COLO668 (cell line): ENCODE results near the gene DUSP15.
A peak's percentile ranks its signal among the peaks of the same experiment; 100 is the strongest.
"Not testable (repeated sequence)": the region's sequence is repeated elsewhere in the genome, so short reads cannot be mapped to it uniquely, and the experiment has no call there.

ENCODE experiments used
- DNase-seq: peaks from one replicate; lab custom pipeline; 2025; ENCODE audit not compliant: unreplicated experiment; lab: John Stamatoyannopoulos, UW

Gene DUSP15, protein sequence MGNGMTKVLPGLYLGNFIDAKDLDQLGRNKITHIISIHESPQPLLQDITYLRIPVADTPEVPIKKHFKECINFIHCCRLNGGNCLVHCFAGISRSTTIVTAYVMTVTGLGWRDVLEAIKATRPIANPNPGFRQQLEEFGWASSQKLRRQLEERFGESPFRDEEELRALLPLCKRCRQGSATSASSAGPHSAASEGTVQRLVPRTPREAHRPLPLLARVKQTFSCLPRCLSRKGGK

DNA sequence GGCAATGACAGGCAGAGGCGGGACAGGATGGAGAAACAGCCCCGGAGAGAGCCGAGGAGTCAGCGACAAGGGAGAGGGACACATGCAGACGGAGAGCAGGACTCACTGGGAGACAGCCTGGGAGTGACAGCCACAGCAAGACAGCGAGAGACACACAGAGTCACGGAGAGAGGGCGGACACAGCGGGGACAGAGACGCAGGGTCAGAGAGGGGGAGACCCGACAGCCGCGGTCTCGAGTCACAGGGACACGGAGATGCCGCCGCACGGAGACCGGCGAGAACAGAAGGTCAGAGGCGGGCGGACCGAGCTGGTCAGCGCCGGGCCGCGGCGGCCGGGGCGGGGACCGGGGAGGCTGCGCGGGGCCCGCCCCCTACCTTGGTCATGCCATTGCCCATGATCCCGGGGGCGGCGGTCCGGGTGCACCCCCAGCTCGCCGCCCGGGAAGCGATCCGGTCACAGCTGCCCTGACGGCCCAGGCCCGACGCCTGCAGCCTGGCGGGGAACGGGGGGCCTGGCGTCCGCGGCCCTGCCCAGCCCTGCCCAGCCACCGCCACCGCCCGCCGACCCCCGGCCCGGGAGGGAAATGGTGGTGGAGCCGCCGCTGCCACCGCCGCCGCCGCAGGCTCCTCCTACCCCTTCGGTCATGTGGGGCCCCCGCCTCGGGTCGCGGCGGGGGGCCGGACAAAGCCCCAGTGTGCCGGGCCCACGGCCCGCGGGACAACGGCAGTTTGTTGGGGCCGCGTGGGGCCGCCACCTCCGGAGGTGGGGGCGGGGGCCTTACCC is at the start of gene DUSP15, which contains the start of gene TTLL9:
Gene DUSP15, minus strand, starts transcription at position 586 of the 784 bp plus-strand sequence. Its CDS starts 190 bp downstream, at position 396.
Gene TTLL9, plus strand, starts transcription at position 693 of the 784 bp plus-strand sequence. CDS start 493 bp downstream, outside the sequence.
- peak; percentile 31 for DNase-seq

GRCh38 chr20:31919410-31920155 is 49.3 kb upstream of the DUSP15 start:
- DNase-seq, result no peak

DNA sequence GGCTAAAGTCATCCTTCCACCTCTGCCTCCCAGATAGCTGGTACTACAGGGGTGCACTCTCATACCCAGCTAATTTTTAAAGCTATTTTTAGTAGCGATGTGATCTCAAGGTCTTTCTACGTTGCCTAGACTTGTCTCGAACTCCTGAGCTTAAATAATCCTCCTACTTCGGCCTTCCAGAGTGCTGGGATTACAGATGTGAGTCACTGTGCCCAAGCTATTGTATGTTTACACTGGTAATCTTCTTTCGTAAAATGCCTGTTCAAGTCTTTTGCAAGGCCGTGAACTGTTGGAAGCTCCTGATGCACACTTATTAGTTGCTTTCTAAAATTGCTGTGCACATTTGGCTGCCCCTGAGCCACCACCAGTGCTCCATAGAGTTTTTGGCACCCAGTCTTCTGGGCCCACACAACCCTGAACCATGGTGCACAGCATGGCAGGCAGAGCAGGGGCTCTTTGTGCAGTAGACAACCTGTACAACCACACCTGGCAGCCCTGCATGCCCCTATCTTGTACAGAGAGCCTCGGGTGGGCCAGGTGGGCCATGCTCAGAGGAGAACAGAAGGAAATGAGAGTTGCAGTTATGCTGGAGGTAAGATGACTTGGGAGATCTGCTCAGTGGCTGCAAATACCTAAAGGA is 48.3 kb upstream of the DUSP15 start:
- no peak for DNase-seq

DNA sequence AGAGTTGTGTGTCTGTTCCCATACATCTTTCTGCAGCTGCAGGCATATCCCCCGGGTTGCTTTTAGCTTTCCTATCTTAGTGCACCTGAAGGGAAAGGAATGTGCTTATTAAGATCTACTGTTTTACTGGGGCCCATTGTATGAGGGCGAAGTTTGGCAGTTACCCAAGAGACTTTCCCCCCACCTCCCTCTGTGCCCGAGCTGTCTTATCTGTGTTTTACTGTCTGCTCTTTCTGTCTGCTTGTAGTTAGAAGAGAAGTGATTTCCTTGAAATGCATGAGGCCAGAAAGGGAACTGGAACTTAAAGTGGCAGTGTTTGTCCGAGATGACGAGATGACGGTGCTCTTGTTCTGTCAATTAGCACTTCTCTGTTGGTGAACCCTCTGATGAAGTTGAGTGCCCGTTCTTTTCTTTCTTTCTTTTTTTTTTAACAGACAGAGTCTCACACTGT is 47.7 kb upstream of the DUSP15 start:
- DNase-seq, result not testable (repeated sequence)

- DNase-seq, result no peak
Observed at GRCh38 chr20:31916708-31917107, 46.4 kb upstream of the DUSP15 start.

DNA sequence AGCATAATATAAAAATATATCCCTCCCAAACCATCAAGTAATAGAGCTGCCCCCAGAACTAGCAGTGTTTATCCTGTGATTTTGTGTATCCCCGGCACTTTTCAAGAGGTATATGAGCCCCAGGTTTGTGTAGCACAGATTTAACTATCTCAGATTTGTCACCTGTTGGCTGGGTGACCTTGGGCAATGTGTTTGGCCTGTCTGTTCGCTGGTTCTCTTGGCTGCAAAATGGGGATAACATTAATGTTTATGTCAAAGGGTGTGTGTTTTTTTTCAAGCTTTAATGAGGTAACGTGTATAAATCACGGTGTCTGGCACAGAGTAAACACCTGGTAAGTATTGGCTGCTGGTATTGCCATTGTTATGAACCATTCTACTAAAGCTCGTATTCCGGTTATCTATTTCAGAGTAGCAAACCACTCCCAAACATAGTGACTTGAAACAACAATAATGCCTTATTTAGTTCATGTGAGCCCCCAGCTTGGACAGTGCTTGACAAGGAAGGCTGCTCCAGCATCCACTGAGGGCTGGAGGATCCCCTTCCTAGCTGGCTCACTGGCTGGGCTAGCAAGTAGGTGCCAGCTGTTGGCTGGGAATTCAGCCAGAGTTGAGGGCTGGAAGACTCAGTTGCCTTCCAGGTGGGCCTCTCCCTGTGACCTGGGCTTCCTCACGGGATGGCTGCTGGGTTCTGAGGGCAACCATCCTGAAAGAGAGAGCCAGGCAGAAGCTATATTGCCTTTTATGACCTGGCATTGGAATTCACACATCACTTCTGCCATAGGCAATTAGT is 45.4 kb upstream of the DUSP15 start:
- no peak for DNase-seq

DNA sequence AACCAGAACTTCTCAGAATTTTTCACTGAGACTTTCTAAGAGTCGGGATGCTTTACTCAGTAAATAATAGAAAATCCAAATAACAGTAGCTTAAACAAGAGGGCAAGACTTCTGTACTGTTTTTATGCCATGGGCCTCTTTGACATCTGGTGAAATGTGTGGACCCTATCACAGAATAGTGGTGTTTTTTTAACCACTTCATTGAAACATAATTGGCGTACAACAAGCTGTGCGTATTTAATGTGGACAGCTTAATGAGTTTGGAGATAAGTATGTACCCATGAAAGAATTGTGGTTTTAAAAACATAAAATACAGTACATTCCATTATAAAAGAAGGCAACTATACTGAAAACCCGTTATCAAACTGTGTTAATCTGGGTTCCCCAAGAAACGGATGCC is 43.8 kb upstream of the DUSP15 start:
- no peak for DNase-seq

DNA sequence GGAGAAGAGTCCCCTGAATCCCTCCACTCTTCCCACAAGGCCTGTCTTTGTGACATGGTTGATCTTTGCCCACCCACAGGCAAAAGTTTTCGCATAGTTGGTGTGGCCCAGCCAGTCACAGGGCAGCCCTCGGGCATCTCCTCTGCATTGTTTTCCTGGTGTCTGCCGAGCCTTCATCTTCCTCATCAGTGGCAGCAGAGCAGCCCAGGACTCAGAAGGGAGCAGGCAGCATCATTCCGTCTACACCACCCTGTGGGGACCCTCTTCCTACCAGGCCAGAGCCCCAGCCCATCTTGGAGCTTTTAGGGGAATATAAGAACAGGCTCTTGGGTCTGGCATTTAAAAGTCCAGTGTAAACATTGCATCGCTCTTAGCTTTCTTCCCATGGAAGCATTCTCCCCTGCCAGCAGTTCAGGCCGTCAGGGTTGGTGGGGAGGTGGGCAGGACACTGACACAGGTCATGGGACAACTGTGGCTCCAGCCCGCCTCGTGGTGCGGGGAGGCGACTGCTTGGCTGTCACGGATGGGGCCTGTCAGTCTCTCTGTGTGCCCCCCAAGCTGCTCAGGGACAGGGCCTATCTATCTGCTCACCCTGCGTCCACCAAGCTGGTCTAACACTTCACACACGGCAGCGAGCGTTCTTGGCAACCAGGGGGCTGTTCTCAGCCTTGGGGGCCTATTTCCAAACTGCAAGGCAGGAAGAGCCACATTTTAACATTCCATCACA is 43.3 kb upstream of the DUSP15 start:
- DNase-seq, result no peak

DNA sequence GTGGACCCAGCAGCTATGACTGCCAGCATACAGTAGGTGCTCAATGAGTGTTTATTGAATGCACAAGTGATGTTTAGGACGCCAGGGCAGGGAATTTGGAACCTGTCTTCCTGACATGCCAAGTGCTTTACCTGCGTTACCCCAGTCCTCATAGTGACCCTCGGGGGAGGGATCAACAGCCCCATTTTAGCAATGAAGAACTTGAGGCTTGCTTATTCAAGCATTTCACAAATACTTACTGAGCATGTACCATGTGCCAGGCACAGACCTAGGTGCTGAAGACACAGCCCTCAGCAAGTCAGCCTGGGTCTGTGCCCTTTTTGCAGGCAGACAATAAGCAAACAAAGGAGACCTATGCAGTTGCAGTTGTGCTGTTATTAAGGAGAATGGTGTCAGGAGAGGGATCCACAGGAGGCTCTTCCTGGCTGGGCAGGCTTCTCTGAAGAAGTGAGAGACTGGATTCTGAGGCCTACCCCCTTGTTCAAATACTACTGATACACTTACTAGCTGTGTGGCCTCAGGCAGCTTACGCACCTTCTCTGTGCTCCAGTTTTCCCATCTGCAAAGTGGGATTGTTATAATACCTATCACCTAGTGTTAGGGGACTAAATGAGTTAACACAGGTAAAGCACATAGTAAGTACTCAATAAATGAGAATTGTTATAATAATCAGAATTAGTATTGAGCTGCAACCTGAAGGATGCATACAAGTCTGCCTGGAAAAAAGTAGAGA is 39.9 kb upstream of the DUSP15 start:
- DNase-seq, result no peak

GRCh38 chr20:31909253-31910070 is 39.1 kb upstream of the DUSP15 start:
- no peak for DNase-seq

DNA sequence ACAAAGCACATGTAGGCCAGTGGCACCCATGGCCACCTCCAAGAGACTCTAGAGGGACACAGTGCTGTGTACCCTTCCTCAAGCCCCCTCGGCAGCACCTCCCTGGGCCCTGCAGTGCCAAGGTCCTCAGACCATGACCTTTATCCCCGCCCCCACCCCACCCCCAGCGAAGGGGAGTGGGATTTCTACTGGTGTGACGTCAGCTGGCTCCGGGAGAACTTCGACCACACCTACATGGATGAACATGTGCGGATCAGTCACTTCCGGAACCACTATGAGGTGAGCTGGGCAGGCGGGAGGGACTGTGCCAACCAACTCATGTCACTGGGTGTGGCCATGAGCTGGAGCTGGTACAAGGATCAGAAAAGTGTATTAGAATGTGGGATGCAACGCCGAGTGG is 38.1 kb upstream of the DUSP15 start:
- DNase-seq, result no peak

DNA sequence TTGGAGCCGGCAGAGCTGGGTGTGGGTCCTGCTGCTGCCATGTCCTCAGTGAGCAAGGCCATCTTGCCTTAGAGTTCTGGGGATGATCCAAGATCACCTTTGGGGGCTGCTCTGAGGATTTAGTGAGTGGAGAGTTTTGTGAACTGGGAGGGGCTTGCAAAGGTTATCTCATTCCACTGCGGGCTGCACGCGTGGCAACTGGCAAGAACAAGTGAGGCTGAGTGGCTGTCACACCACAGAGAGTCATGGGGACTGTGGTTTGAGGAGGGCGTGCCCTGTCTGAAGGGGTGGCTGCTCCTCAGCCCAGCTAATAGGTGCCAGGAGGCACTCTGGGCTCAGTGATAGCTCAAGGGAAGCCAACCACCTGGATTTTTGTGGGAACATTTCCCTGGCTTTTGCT is 37.7 kb upstream of the DUSP15 start:
- DNase-seq, result no peak

- DNase-seq, result no peak
Observed at GRCh38 chr20:31907046-31907445, 36.7 kb upstream of the DUSP15 start.

DNA sequence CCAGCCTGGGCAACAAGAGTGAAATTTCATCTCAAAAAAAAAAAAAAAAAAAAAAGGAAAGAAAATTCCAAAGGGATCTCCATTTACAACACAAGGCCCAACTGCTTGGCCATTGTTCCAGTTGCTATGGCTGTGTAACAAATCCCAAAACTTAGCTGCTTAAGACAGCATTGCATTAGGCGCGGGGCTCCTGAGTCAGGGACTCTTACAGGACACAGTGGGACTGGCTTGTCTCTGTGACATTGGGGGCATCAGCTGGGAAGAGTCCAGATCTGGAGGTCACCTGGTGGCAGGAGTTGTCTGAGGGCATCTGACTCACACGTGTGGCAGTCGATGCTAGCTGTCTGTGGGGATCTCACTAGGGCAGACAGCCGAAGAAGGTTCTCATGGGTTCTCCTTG is 35.7 kb upstream of the DUSP15 start:
- no peak for DNase-seq

GRCh38 chr20:31903627-31904386 is 33.5 kb upstream of the DUSP15 start:
- DNase-seq, result no peak

- DNase-seq, result no peak
Observed at GRCh38 chr20:31901615-31902014, 31.3 kb upstream of the DUSP15 start.

- DNase-seq, result no peak
Observed at GRCh38 chr20:31897541-31897940, 27.2 kb upstream of the DUSP15 start.
